ENCODE data around the gene PTPRM. TPM values are rescaled to one million over a fixed set of nuclear protein-coding genes. Genes with fewer than 3 reads are reported as not detected.

Gene PTPRM
- total and polyA plus RNA-seq, 2 of the 4 experiments (the other 2 are of a cell fraction): 28.3 to 51.2 TPM

DNA sequence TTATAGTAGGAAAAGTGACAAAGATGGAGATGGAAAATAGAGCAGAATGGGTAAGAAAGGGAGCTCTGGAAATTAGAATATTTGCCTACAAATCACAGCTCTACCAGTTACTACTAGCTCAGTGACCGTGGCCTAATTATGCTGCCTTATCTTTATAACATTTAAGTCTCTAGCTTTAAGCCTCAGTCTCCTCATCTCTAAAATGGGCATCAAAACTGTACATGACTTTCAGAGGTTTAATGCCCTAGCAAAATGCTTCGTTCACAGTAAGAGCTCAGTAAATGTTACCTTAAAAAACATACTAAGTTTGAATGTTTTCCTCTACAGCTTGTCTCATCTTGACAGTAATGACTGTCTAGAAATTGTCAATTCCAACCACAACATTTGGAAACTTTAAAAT, 8.3 kb upstream of the PTPRM start:
- Histone ChIP-seq H3K9ac (ENCODE audit: low read depth, low read length) (no peak overlapping the region), H2BK15ac (ENCODE audit: low read depth, low read length) (no peak overlapping the region), H3K18ac (ENCODE audit: low read depth, low read length) (no peak overlapping the region), H3K27ac (ENCODE audit: insufficient read depth, low read length) (no peak overlapping the region), H3K9me3 (ENCODE audit: control insufficient read depth, insufficient read depth, low read length) (no peaks in the 10 kb centered on the region), H2BK20ac (ENCODE audit: low read depth, low read length) (no peak overlapping the region), H2AFZ (replicated peaks; ENCODE audit: low read length, poor library complexity) (no peak overlapping the region), H4K91ac (ENCODE audit: insufficient read depth, low read depth, low read length) (no peak overlapping the region), H3K4me3 (ENCODE audit: insufficient read depth, low read depth, low read length) (no peak overlapping the region), H3K23ac (ENCODE audit: low read depth, low read length) (no peak overlapping the region), H2BK5ac (ENCODE audit: low read depth, low read length, poor library complexity, severe bottlenecking) (no peak overlapping the region), H3K9me1 (ENCODE audit: insufficient read depth, low read length) (0 out of 2 replicates have a peak, but pooled peaks cover 2% of the 10 kb centered on the region), H3K4ac (ENCODE audit: low read depth, low read length) (no peak overlapping the region), H4K20me1 (ENCODE audit: insufficient read depth, low read length) (no peaks in the 10 kb centered on the region), H3K4me1 (ENCODE audit: control insufficient read depth, insufficient read depth, low read length) (peaks cover 4% of the 10 kb centered on the region), H3K56ac (ENCODE audit: extremely low read depth, insufficient read depth, low read length) (no peak overlapping the region), H3K79me1 (ENCODE audit: low read depth in 1 of 2, low read length in 2 of 2) (no peaks in the 10 kb centered on the region), H3K36me3 (ENCODE audit: control insufficient read depth, insufficient read depth, low read length) (no peaks in the 10 kb centered on the region), H4K8ac (ENCODE audit: low read depth in 2 of 2, low read length in 2 of 2) (no peak overlapping the region), H3K27me3 (ENCODE audit: control insufficient read depth, insufficient read depth, low read length) (peaks cover 9% of the 10 kb centered on the region), H3K4me2 (ENCODE audit: low read depth, low read length) (no peak overlapping the region), H2AK9ac (replicated peaks; ENCODE audit: low read depth, low read length, poor library complexity) (no peak overlapping the region), H4K5ac (ENCODE audit: low read depth, low read length) (no peak overlapping the region), H2AK5ac (ENCODE audit: low read depth, low read length) (no peak overlapping the region), H3K14ac (replicated peaks; ENCODE audit: low read depth, low read length) (no peak overlapping the region), H2BK120ac (ENCODE audit: low read depth, low read length) (no peak overlapping the region)
- intact Hi-C loops (cut with micrococcal nuclease): no loop called here
- ChIA-PET POLR2A (ENCODE audit: unreplicated experiment) (no interaction called here), CTCF (interaction anchor here (0.5 to 1.7 kb wide), 3 partner anchors 51 to 286 kb away, joined by 3 to 4 read pairs (median 3); no protein-coding TSS in a partner anchor)
- DNase-seq: no peak
- dilution Hi-C loops (cut with HindIII; ENCODE audit: low sequenced_read_pairs, unreplicated experiment): no loop called here
- 50% methylated on average over 1 of the region's 2 CpGs; no CpG with 5 or more reads in 1 of the 2 experiments for WGBS, 2 experiments (ENCODE audit: extremely low coverage in 2 of 2, insufficient read length in 1 of 2)
- ATAC-seq (ENCODE audit: low read depth): no peak
- no TSS peak for BruUV-seq (replicated peaks)
- in situ Hi-C loops (cut with MboI; ENCODE audit: low sequenced_read_pairs): no loop called here
- TF ChIP-seq, protein P1, sequence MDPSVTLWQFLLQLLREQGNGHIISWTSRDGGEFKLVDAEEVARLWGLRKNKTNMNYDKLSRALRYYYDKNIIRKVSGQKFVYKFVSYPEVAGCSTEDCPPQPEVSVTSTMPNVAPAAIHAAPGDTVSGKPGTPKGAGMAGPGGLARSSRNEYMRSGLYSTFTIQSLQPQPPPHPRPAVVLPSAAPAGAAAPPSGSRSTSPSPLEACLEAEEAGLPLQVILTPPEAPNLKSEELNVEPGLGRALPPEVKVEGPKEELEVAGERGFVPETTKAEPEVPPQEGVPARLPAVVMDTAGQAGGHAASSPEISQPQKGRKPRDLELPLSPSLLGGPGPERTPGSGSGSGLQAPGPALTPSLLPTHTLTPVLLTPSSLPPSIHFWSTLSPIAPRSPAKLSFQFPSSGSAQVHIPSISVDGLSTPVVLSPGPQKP (IDR thresholded peaks at IDR 0.05; ENCODE audit: borderline replicate concordance, low read depth, low read length): no peak
- no peak for TF ChIP-seq CHD1 (IDR thresholded peaks at IDR 0.05; ENCODE audit: low read depth, low read length)
- TF ChIP-seq POLR2A (IDR thresholded peaks at IDR 0.05; ENCODE audit: low read depth, low read length): no peak
- TF ChIP-seq, protein P2, sequence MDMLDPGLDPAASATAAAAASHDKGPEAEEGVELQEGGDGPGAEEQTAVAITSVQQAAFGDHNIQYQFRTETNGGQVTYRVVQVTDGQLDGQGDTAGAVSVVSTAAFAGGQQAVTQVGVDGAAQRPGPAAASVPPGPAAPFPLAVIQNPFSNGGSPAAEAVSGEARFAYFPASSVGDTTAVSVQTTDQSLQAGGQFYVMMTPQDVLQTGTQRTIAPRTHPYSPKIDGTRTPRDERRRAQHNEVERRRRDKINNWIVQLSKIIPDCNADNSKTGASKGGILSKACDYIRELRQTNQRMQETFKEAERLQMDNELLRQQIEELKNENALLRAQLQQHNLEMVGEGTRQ (IDR thresholded peaks at IDR 0.05; ENCODE audit: low read depth, low read length): no peak
- TF ChIP-seq MXI1 (IDR thresholded peaks at IDR 0.05; ENCODE audit: borderline replicate concordance, low read depth, low read length): no peak
- no peak for TF ChIP-seq CEBPB (IDR thresholded peaks at IDR 0.05; ENCODE audit: low read depth, low read length)
- no peak for TF ChIP-seq MAFK (IDR thresholded peaks at IDR 0.05; ENCODE audit: low read depth, low read length)
- no peak for TF ChIP-seq MAZ (IDR thresholded peaks at IDR 0.05; ENCODE audit: borderline replicate concordance, low read depth, low read length)
- TF ChIP-seq, protein P3, sequence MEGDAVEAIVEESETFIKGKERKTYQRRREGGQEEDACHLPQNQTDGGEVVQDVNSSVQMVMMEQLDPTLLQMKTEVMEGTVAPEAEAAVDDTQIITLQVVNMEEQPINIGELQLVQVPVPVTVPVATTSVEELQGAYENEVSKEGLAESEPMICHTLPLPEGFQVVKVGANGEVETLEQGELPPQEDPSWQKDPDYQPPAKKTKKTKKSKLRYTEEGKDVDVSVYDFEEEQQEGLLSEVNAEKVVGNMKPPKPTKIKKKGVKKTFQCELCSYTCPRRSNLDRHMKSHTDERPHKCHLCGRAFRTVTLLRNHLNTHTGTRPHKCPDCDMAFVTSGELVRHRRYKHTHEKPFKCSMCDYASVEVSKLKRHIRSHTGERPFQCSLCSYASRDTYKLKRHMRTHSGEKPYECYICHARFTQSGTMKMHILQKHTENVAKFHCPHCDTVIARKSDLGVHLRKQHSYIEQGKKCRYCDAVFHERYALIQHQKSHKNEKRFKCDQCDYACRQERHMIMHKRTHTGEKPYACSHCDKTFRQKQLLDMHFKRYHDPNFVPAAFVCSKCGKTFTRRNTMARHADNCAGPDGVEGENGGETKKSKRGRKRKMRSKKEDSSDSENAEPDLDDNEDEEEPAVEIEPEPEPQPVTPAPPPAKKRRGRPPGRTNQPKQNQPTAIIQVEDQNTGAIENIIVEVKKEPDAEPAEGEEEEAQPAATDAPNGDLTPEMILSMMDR (conservative IDR thresholded peaks at IDR 0.05; ENCODE audit: low read depth, low read length): no peak
- TF ChIP-seq NFE2L2 (IDR thresholded peaks at IDR 0.05; ENCODE audit: low read depth, low read length): no peak
- TF ChIP-seq RAD21 (IDR thresholded peaks at IDR 0.05; ENCODE audit: low read length): no peak
